RWPE2 (cell line): Measurements from ENCODE around the gene MYG1.

Experiments used
- ATAC-seq: fragments of 200-7000 bp; cut with Tn5 transposase; 3 replicates; pipeline ENCODE4 v1.9.1; 2021; ENCODE audit warnings: low read depth
- DNase-seq: peaks from one replicate; pipeline ENCODE4 v3.0.0-alpha.2; 2020; ENCODE audit warnings: low spot score
- H3K27ac ChIP-seq: fragments of 450-650 bp; 2 replicates; pipeline ENCODE4 v1.5.1; 2017; ENCODE audit warnings: mild to moderate bottlenecking; ENCODE audit not compliant: poor library complexity, severe bottlenecking
- H3K27me3 ChIP-seq: fragments of 250-450 bp; sonication (Bioruptor Pico); 2 replicates; pipeline ENCODE4 v1.5.1; 2021; ENCODE audit warnings: mild to moderate bottlenecking, moderate library complexity; ENCODE audit not compliant: insufficient read depth, poor library complexity, severe bottlenecking
- H3K36me3 ChIP-seq: fragments of 250-450 bp; sonication (Bioruptor Pico); 2 replicates; pipeline ENCODE4 v1.5.1; 2020; ENCODE audit warnings: low read depth, mild to moderate bottlenecking, moderate library complexity
- H3K4me1 ChIP-seq: fragments of 250-450 bp; sonication (Bioruptor Pico); 2 replicates; pipeline ENCODE4 v1.5.1; 2021; ENCODE audit warnings: mild to moderate bottlenecking, moderate library complexity; ENCODE audit not compliant: insufficient read depth, poor library complexity, severe bottlenecking
- H3K4me3 ChIP-seq: fragments of 250-450 bp; sonication (Bioruptor Pico); 2 replicates; pipeline ENCODE4 v1.5.1; 2021; ENCODE audit warnings: mild to moderate bottlenecking, moderate library complexity; ENCODE audit not compliant: severe bottlenecking
- H3K9me3 ChIP-seq: fragments of 250-450 bp; sonication (Bioruptor Pico); 2 replicates; pipeline ENCODE4 v1.5.1; 2021; ENCODE audit warnings: mild to moderate bottlenecking, moderate library complexity; ENCODE audit not compliant: severe bottlenecking
- TF ChIP-seq, protein P1 (sequence below): fragments of 450-650 bp; IDR thresholded peaks from one replicate; pipeline ENCODE4 v1.5.1; 2017; ENCODE audit warnings: mild to moderate bottlenecking, moderate library complexity; ENCODE audit not compliant: poor library complexity, severe bottlenecking

Gene MYG1

DNA sequence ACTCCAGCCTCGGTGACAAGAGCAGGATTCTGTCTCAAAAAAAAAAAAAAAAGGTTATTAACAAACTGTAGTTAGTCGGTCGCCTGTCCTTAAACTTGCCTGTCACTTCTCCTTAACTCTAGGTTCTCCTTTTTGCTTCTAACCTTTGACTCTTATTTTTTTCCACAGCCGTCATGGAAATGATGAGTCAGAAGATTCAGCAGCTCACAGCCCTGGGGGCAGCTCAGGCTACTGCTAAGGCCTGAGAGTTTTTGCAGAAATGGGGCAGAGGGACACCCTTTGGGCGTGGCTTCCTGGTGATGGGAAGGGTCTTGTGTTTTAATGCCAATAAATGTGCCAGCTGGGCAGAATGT is 418 bp upstream of the MYG1 start:
- peaks cover 55% of the 10 kb centered on the region for H3K36me3 ChIP-seq
- no peak for DNase-seq
- peak overlapping the region; percentile 50 for H3K27ac ChIP-seq
- H3K9me3 ChIP-seq = no peaks in the 10 kb centered on the region
- no peaks in the 10 kb centered on the region for H3K27me3 ChIP-seq
- H3K4me1 ChIP-seq = peaks cover 11% of the 10 kb centered on the region
- TF ChIP-seq, protein P1, sequence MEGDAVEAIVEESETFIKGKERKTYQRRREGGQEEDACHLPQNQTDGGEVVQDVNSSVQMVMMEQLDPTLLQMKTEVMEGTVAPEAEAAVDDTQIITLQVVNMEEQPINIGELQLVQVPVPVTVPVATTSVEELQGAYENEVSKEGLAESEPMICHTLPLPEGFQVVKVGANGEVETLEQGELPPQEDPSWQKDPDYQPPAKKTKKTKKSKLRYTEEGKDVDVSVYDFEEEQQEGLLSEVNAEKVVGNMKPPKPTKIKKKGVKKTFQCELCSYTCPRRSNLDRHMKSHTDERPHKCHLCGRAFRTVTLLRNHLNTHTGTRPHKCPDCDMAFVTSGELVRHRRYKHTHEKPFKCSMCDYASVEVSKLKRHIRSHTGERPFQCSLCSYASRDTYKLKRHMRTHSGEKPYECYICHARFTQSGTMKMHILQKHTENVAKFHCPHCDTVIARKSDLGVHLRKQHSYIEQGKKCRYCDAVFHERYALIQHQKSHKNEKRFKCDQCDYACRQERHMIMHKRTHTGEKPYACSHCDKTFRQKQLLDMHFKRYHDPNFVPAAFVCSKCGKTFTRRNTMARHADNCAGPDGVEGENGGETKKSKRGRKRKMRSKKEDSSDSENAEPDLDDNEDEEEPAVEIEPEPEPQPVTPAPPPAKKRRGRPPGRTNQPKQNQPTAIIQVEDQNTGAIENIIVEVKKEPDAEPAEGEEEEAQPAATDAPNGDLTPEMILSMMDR = no peak
- peak overlapping the region; percentile 56 for H3K4me3 ChIP-seq
- 0 out of 3 replicates have a peak, but pooled peaks have one; percentile 6 for ATAC-seq

- no peaks in the 10 kb centered on the region for H3K27me3 ChIP-seq
- peak overlapping the region; percentile 56 for H3K4me3 ChIP-seq
- TF ChIP-seq, protein P1 = no peak
- ATAC-seq (no peak), DNase-seq (no peak)
- peak overlapping the region; percentile 50 for H3K27ac ChIP-seq
- peaks cover 56% of the 10 kb centered on the region for H3K36me3 ChIP-seq
- H3K4me1 ChIP-seq = peaks cover 11% of the 10 kb centered on the region
- H3K9me3 ChIP-seq = no peaks in the 10 kb centered on the region
Measured at GRCh38 chr12:53300187-53300586, 692 bp downstream of the MYG1 start.

- TF ChIP-seq, protein P1 = no peak
- no peak for DNase-seq
- no peaks in the 10 kb centered on the region for H3K27me3 ChIP-seq
- no peak overlapping the region for H3K4me3 ChIP-seq
- no peaks in the 10 kb centered on the region for H3K9me3 ChIP-seq
- peaks cover 11% of the 10 kb centered on the region for H3K4me1 ChIP-seq
- peaks cover 66% of the 10 kb centered on the region for H3K36me3 ChIP-seq
- no peak overlapping the region for H3K27ac ChIP-seq
- ATAC-seq = no peak
Measured at GRCh38 chr12:53302903-53303302, 3.4 kb downstream of the MYG1 start.

- H3K4me1 ChIP-seq = no peaks in the 10 kb centered on the region
- no peak overlapping the region for H3K27ac ChIP-seq
- H3K9me3 ChIP-seq = no peaks in the 10 kb centered on the region
- no peak overlapping the region for H3K4me3 ChIP-seq
- DNase-seq = no peak
- TF ChIP-seq, protein P1 = no peak
- ATAC-seq = no peak
- H3K27me3 ChIP-seq = no peaks in the 10 kb centered on the region
- H3K36me3 ChIP-seq = peaks cover 71% of the 10 kb centered on the region
Measured at GRCh38 chr12:53306826-53307225, 7.3 kb downstream of the MYG1 start.

DNA sequence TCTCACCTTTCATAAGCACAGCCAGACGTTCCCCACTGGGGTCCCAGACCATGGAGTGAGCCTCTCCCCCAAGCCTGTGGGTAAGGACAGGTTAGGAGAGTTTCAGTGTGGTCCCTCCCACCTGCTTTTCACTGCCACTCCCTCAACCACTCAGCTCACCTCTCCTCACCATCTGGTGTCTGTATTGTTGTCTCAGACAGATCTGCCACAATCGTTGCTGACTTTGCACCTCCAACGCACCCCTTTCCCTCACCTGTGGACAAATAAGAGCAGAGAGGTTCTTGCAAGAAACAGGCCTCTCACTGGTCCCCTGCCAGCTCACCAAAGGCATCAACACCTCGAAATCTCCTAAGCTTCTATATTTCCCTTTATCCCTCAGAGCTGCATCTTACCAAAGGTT is 8.8 kb downstream of the MYG1 start:
- ATAC-seq = no peak
- TF ChIP-seq, protein P1 = no peak
- Histone ChIP-seq H3K4me1 (no peaks in the 10 kb centered on the region), H3K4me3 (no peak overlapping the region), H3K27me3 (no peaks in the 10 kb centered on the region), H3K9me3 (no peaks in the 10 kb centered on the region), H3K36me3 (peaks cover 60% of the 10 kb centered on the region), H3K27ac (no peak overlapping the region)
- DNase-seq = no peak
